ENCODE results near the gene TEAD1.
"Not testable (repeated sequence)": the region's sequence is repeated elsewhere in the genome, so short reads cannot be mapped to it uniquely, and the experiment has no call there.

The TEAD1 gene

GRCh38 chr11:12871241-12871640 is 197.0 kb downstream of the TEAD1 start:
- DNase-seq, result no peak

GRCh38 chr11:12871788-12872321 is 197.6 kb downstream of the TEAD1 start:
- no peak for DNase-seq

- DNase-seq, result no peak
These were observed 202.1 kb downstream of the TEAD1 start for GRCh38 chr11:12876340-12876739.

GRCh38 chr11:12876988-12877387 is 202.8 kb downstream of the TEAD1 start:
- DNase-seq, result no peak

GRCh38 chr11:12877508-12877907 is 203.3 kb downstream of the TEAD1 start:
- not testable (repeated sequence) for DNase-seq

- no peak for DNase-seq
These were observed 206.1 kb downstream of the TEAD1 start for GRCh38 chr11:12880327-12880726.

- no peak for DNase-seq
These were observed 208.4 kb downstream of the TEAD1 start for GRCh38 chr11:12882670-12883069.

GRCh38 chr11:12884751-12885318 is 210.6 kb downstream of the TEAD1 start:
- DNase-seq, result no peak

GRCh38 chr11:12885717-12886239 is 211.6 kb downstream of the TEAD1 start:
- DNase-seq, result no peak

GRCh38 chr11:12886508-12886907 is 212.3 kb downstream of the TEAD1 start:
- DNase-seq, result no peak

GRCh38 chr11:12888525-12889158 is 214.4 kb downstream of the TEAD1 start:
- DNase-seq, result peak; percentile 46 to 66

GRCh38 chr11:12889243-12889642 is 215.0 kb downstream of the TEAD1 start:
- DNase-seq, result no peak

GRCh38 chr11:12890476-12890875 is 216.3 kb downstream of the TEAD1 start:
- DNase-seq, result no peak

GRCh38 chr11:12893787-12894672 is 219.8 kb downstream of the TEAD1 start:
- DNase-seq, result peak; percentile 7 to 45

GRCh38 chr11:12897390-12897789 is 223.2 kb downstream of the TEAD1 start:
- no peak for DNase-seq

GRCh38 chr11:12897867-12898266 is 223.6 kb downstream of the TEAD1 start:
- DNase-seq, result no peak

GRCh38 chr11:12900496-12900895 is 226.3 kb downstream of the TEAD1 start:
- DNase-seq, result no peak

- DNase-seq, result no peak
These were observed 227.1 kb downstream of the TEAD1 start for GRCh38 chr11:12901272-12901671.

GRCh38 chr11:12901874-12902481 is 227.8 kb downstream of the TEAD1 start:
- no peak for DNase-seq

- DNase-seq, result no peak
These were observed 228.7 kb downstream of the TEAD1 start for GRCh38 chr11:12902791-12903486.

- DNase-seq, result no peak
These were observed 231.2 kb downstream of the TEAD1 start for GRCh38 chr11:12905435-12905834.

GRCh38 chr11:12906501-12906900 is 232.3 kb downstream of the TEAD1 start:
- no peak for DNase-seq
